Measurements from ENCODE around the gene KRTAP10-4.
"Not testable (repeated sequence)": the region's sequence is repeated elsewhere in the genome, so short reads cannot be mapped to it uniquely, and the experiment has no call there.

Gene KRTAP10-4

GRCh38 chr21:44585892-44586291 is 12.4 kb downstream of the KRTAP10-4 start:
- no peaks in the 10 kb centered on the region for H3K27me3 ChIP-seq (ENCODE audit: control insufficient read depth, insufficient read depth, low read length)
- no peaks in the 10 kb centered on the region for H3K4me1 ChIP-seq (ENCODE audit: control insufficient read depth, insufficient read depth, low read length)
- no peaks in the 10 kb centered on the region for H3K36me3 ChIP-seq (ENCODE audit: control insufficient read depth, insufficient read depth, low read length)

GRCh38 chr21:44589094-44589493 is 15.6 kb downstream of the KRTAP10-4 start:
- H3K36me3 ChIP-seq (ENCODE audit: control insufficient read depth, insufficient read depth, low read length): no peaks in the 10 kb centered on the region
- no peak overlapping the region for H3K4me3 ChIP-seq (ENCODE audit: low read depth, low read length)
- peaks cover 12% of the 10 kb centered on the region for H3K4me1 ChIP-seq (ENCODE audit: control insufficient read depth, insufficient read depth, low read length)
- no peak overlapping the region for H3K9ac ChIP-seq (ENCODE audit: low read depth, low read length)
- no peak overlapping the region for H3K27ac ChIP-seq (ENCODE audit: low read depth, low read length)
- H3K27me3 ChIP-seq (ENCODE audit: control insufficient read depth, insufficient read depth, low read length): no peaks in the 10 kb centered on the region
- H3K9me3 ChIP-seq (ENCODE audit: control insufficient read depth, insufficient read depth, low read length): no peaks in the 10 kb centered on the region

More at GRCh38 chr21:44585892-44586291, 12.4 kb downstream of the KRTAP10-4 start:
- no peak overlapping the region for H3K4me3 ChIP-seq (ENCODE audit: low read depth, low read length)
- no peak overlapping the region for H3K27ac ChIP-seq (ENCODE audit: low read depth, low read length)
- H3K9me3 ChIP-seq (ENCODE audit: control insufficient read depth, insufficient read depth, low read length): no peaks in the 10 kb centered on the region
- no peak overlapping the region for H3K9ac ChIP-seq (ENCODE audit: low read depth, low read length)

- Histone ChIP-seq H3K4me3 (ENCODE audit: low read depth, low read length) (no peak overlapping the region), H3K27me3 (ENCODE audit: control insufficient read depth, insufficient read depth, low read length) (no peaks in the 10 kb centered on the region), H3K9me3 (ENCODE audit: control insufficient read depth, insufficient read depth, low read length) (no peaks in the 10 kb centered on the region), H3K9ac (ENCODE audit: low read depth, low read length) (no peak overlapping the region), H3K36me3 (ENCODE audit: control insufficient read depth, insufficient read depth, low read length) (no peaks in the 10 kb centered on the region), H3K4me1 (ENCODE audit: control insufficient read depth, insufficient read depth, low read length) (peaks cover 12% of the 10 kb centered on the region), H3K27ac (ENCODE audit: low read depth, low read length) (no peak overlapping the region)
These were observed 16.2 kb downstream of the KRTAP10-4 start for GRCh38 chr21:44589586-44590305.

- no peaks in the 10 kb centered on the region for H3K27me3 ChIP-seq (ENCODE audit: control insufficient read depth, insufficient read depth, low read length)
These were observed 16.8 kb downstream of the KRTAP10-4 start for GRCh38 chr21:44590311-44590721.

GRCh38 chr21:44590897-44591800 is 17.6 kb downstream of the KRTAP10-4 start:
- not testable (repeated sequence) for H3K9me3 ChIP-seq (ENCODE audit: control insufficient read depth, insufficient read depth, low read length); H3K36me3 ChIP-seq (ENCODE audit: control insufficient read depth, insufficient read depth, low read length); H3K27ac ChIP-seq (ENCODE audit: low read depth, low read length); H3K9ac ChIP-seq (ENCODE audit: low read depth, low read length); H3K4me3 ChIP-seq (ENCODE audit: low read depth, low read length); H3K27me3 ChIP-seq (ENCODE audit: control insufficient read depth, insufficient read depth, low read length)
- H3K4me1 ChIP-seq (ENCODE audit: control insufficient read depth, insufficient read depth, low read length): peaks cover 12% of the 10 kb centered on the region

More at GRCh38 chr21:44590311-44590721, 16.8 kb downstream of the KRTAP10-4 start:
- peaks cover 12% of the 10 kb centered on the region for H3K4me1 ChIP-seq (ENCODE audit: control insufficient read depth, insufficient read depth, low read length)
- H3K36me3 ChIP-seq (ENCODE audit: control insufficient read depth, insufficient read depth, low read length): no peaks in the 10 kb centered on the region
- no peaks in the 10 kb centered on the region for H3K9me3 ChIP-seq (ENCODE audit: control insufficient read depth, insufficient read depth, low read length)
- no peak overlapping the region for H3K4me3 ChIP-seq (ENCODE audit: low read depth, low read length)
- H3K27ac ChIP-seq (ENCODE audit: low read depth, low read length): no peak overlapping the region
- H3K9ac ChIP-seq (ENCODE audit: low read depth, low read length): no peak overlapping the region

- not testable (repeated sequence) for H3K9me3 ChIP-seq (ENCODE audit: control insufficient read depth, insufficient read depth, low read length); H3K27me3 ChIP-seq (ENCODE audit: control insufficient read depth, insufficient read depth, low read length); H3K27ac ChIP-seq (ENCODE audit: low read depth, low read length); H3K4me3 ChIP-seq (ENCODE audit: low read depth, low read length); H3K9ac ChIP-seq (ENCODE audit: low read depth, low read length); H3K36me3 ChIP-seq (ENCODE audit: control insufficient read depth, insufficient read depth, low read length)
- peaks cover 12% of the 10 kb centered on the region for H3K4me1 ChIP-seq (ENCODE audit: control insufficient read depth, insufficient read depth, low read length)
These were observed 18.2 kb downstream of the KRTAP10-4 start for GRCh38 chr21:44591801-44592130.

- H3K4me1 ChIP-seq (ENCODE audit: control insufficient read depth, insufficient read depth, low read length): peaks cover 14% of the 10 kb centered on the region
- no peak within 1 kb of the TSS for H3K4me3 ChIP-seq (ENCODE audit: low read depth, low read length)
- H3K9me3 ChIP-seq (ENCODE audit: control insufficient read depth, insufficient read depth, low read length): no peaks in the 10 kb centered on the region
- H3K9ac ChIP-seq (ENCODE audit: low read depth, low read length): no peak within 1 kb of the TSS
- H3K27me3 ChIP-seq (ENCODE audit: control insufficient read depth, insufficient read depth, low read length): no peaks in the 10 kb centered on the region
- no peak within 1 kb of the TSS for H3K27ac ChIP-seq (ENCODE audit: low read depth, low read length)
- no peaks in the 10 kb centered on the region for H3K36me3 ChIP-seq (ENCODE audit: control insufficient read depth, insufficient read depth, low read length)
These were observed 19.1 kb downstream of the KRTAP10-4 start, which contains the start of gene KRTAP10-6 for GRCh38 chr21:44592446-44593311. Gene KRTAP10-6 (minus strand): TSS chr21:44592505. CDS start chr21:44592484, 21 bp downstream.

- Histone ChIP-seq H3K4me3 (ENCODE audit: low read depth, low read length) (no peak overlapping the region), H3K9me3 (ENCODE audit: control insufficient read depth, insufficient read depth, low read length) (no peaks in the 10 kb centered on the region), H3K27me3 (ENCODE audit: control insufficient read depth, insufficient read depth, low read length) (no peaks in the 10 kb centered on the region), H3K4me1 (ENCODE audit: control insufficient read depth, insufficient read depth, low read length) (peaks cover 25% of the 10 kb centered on the region), H3K27ac (ENCODE audit: low read depth, low read length) (no peak overlapping the region), H3K9ac (ENCODE audit: low read depth, low read length) (no peak overlapping the region), H3K36me3 (ENCODE audit: control insufficient read depth, insufficient read depth, low read length) (no peaks in the 10 kb centered on the region)
These were observed 20.3 kb downstream of the KRTAP10-4 start for GRCh38 chr21:44593598-44594405.

GRCh38 chr21:44594406-44594916 is 20.9 kb downstream of the KRTAP10-4 start:
- H3K9ac ChIP-seq (ENCODE audit: low read depth, low read length): no peak overlapping the region
- no peaks in the 10 kb centered on the region for H3K36me3 ChIP-seq (ENCODE audit: control insufficient read depth, insufficient read depth, low read length)
- no peak overlapping the region for H3K4me3 ChIP-seq (ENCODE audit: low read depth, low read length)
- no peaks in the 10 kb centered on the region for H3K9me3 ChIP-seq (ENCODE audit: control insufficient read depth, insufficient read depth, low read length)
- H3K27ac ChIP-seq (ENCODE audit: low read depth, low read length): no peak overlapping the region
- no peaks in the 10 kb centered on the region for H3K27me3 ChIP-seq (ENCODE audit: control insufficient read depth, insufficient read depth, low read length)
- H3K4me1 ChIP-seq (ENCODE audit: control insufficient read depth, insufficient read depth, low read length): peaks cover 26% of the 10 kb centered on the region

GRCh38 chr21:44595524-44595923 is 22.0 kb downstream of the KRTAP10-4 start:
- H3K27me3 ChIP-seq (ENCODE audit: control insufficient read depth, insufficient read depth, low read length): no peaks in the 10 kb centered on the region
- no peaks in the 10 kb centered on the region for H3K9me3 ChIP-seq (ENCODE audit: control insufficient read depth, insufficient read depth, low read length)
- H3K4me1 ChIP-seq (ENCODE audit: control insufficient read depth, insufficient read depth, low read length): peaks cover 26% of the 10 kb centered on the region
- H3K27ac ChIP-seq (ENCODE audit: low read depth, low read length): no peak overlapping the region
- H3K9ac ChIP-seq (ENCODE audit: low read depth, low read length): no peak overlapping the region
- no peaks in the 10 kb centered on the region for H3K36me3 ChIP-seq (ENCODE audit: control insufficient read depth, insufficient read depth, low read length)
- H3K4me3 ChIP-seq (ENCODE audit: low read depth, low read length): no peak overlapping the region

Data from HUES48 (cell line).